Ovary (tissue), 3 donors: ENCODE data around the gene POU6F2.

Experiments used
- POLR2A ChIP-seq: fragments of 450-650 bp; IDR thresholded peaks from one replicate; pipeline ENCODE4 v1.6.1; 2017; ENCODE audit warnings: antibody characterized with exemption, mild to moderate bottlenecking, moderate library complexity
- TF ChIP-seq, protein P1 (sequence below), 3 donors: fragments of 450-650 bp in 2 of 3; fragments of 200-600 bp in 1 of 3; IDR thresholded peaks; one replicate each; pipeline versions ENCODE4 v1.5.1 to v1.8.0; 2016 to 2022; ENCODE audit warnings: antibody characterized with exemption in 3 of 3, mild to moderate bottlenecking in 1 of 3
- donor health status: DM: no; HTN: no; CAD: no.

DNA sequence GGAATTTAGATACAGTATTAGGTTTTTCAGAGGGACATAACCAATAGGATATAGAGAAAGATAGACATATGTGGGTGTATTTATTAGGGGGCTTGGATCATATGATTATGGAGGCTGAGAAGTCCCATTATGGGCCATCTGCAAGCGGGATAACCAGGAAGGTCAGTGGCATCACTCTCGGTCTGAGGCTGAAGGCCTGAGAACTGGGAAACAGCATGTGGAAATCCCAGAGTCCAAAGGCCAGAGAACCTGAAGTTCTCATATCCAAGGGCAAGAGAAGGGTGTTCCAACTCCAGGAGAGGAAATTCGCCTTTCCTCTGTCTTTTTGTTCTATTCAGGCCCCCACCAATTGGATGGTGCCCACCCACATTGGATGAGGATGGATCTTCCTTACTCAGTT, 180.7 kb downstream of the POU6F2 start:
- TF ChIP-seq, protein P1, sequence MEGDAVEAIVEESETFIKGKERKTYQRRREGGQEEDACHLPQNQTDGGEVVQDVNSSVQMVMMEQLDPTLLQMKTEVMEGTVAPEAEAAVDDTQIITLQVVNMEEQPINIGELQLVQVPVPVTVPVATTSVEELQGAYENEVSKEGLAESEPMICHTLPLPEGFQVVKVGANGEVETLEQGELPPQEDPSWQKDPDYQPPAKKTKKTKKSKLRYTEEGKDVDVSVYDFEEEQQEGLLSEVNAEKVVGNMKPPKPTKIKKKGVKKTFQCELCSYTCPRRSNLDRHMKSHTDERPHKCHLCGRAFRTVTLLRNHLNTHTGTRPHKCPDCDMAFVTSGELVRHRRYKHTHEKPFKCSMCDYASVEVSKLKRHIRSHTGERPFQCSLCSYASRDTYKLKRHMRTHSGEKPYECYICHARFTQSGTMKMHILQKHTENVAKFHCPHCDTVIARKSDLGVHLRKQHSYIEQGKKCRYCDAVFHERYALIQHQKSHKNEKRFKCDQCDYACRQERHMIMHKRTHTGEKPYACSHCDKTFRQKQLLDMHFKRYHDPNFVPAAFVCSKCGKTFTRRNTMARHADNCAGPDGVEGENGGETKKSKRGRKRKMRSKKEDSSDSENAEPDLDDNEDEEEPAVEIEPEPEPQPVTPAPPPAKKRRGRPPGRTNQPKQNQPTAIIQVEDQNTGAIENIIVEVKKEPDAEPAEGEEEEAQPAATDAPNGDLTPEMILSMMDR (IDR thresholded peaks at IDR 0.05): no peak
- no peak for TF ChIP-seq POLR2A
